Measurements from ENCODE around the gene HEXD.

The HEXD gene

GRCh38 chr17:82447876-82448275, 29.7 kb downstream of the HEXD start:
- H3K27ac ChIP-seq (ENCODE audit: low read depth, low read length) = no peak overlapping the region
- H3K79me2 ChIP-seq (ENCODE audit: control insufficient read depth, low read length) = peaks cover 40% of the 10 kb centered on the region
- peaks cover 64% of the 10 kb centered on the region for H3K36me3 ChIP-seq (ENCODE audit: control insufficient read depth, low read length)
- no peaks in the 10 kb centered on the region; the same call in 1 of the 2 replicates for H4K20me1 ChIP-seq (ENCODE audit: control insufficient read depth, insufficient read depth, low read depth, low read length)
- H3K4me3 ChIP-seq (ENCODE audit: low read length) = no peak overlapping the region
- H3K9me3 ChIP-seq (ENCODE audit: control insufficient read depth, insufficient read depth, low read length) = no peaks in the 10 kb centered on the region
- H3K9me2 ChIP-seq (replicated peaks; ENCODE audit: control insufficient read depth, low read length) = no peaks in the 10 kb centered on the region
- TF ChIP-seq, protein P1, sequence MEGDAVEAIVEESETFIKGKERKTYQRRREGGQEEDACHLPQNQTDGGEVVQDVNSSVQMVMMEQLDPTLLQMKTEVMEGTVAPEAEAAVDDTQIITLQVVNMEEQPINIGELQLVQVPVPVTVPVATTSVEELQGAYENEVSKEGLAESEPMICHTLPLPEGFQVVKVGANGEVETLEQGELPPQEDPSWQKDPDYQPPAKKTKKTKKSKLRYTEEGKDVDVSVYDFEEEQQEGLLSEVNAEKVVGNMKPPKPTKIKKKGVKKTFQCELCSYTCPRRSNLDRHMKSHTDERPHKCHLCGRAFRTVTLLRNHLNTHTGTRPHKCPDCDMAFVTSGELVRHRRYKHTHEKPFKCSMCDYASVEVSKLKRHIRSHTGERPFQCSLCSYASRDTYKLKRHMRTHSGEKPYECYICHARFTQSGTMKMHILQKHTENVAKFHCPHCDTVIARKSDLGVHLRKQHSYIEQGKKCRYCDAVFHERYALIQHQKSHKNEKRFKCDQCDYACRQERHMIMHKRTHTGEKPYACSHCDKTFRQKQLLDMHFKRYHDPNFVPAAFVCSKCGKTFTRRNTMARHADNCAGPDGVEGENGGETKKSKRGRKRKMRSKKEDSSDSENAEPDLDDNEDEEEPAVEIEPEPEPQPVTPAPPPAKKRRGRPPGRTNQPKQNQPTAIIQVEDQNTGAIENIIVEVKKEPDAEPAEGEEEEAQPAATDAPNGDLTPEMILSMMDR (IDR thresholded peaks at IDR 0.05; ENCODE audit: low read depth, low read length, poor library complexity, severe bottlenecking) = no peak
- TF ChIP-seq EZH2phosphoT487 (IDR thresholded peaks at IDR 0.05; ENCODE audit: borderline replicate concordance, low read length) = no peak
- no peaks in the 10 kb centered on the region for H3K27me3 ChIP-seq (ENCODE audit: control insufficient read depth, low read length)
- H3K4me1 ChIP-seq (ENCODE audit: control insufficient read depth, low read length) = peaks cover 27% of the 10 kb centered on the region
- H3F3A ChIP-seq (ENCODE audit: control insufficient read depth, insufficient read depth) = peaks cover 16% of the 10 kb centered on the region
- no peak overlapping the region for H3K4me2 ChIP-seq (ENCODE audit: low read length)

- TF ChIP-seq EZH2phosphoT487 (IDR thresholded peaks at IDR 0.05; ENCODE audit: borderline replicate concordance, low read length) = no peak
- TF ChIP-seq, protein P1 (IDR thresholded peaks at IDR 0.05; ENCODE audit: low read depth, low read length, poor library complexity, severe bottlenecking) = peak; percentile 20
- no peaks in the 10 kb centered on the region for H3K27me3 ChIP-seq (ENCODE audit: control insufficient read depth, low read length)
- peak overlapping the region; percentile 99 for H3K4me2 ChIP-seq (ENCODE audit: low read length)
- no peaks in the 10 kb centered on the region; the same call in 1 of the 2 replicates for H4K20me1 ChIP-seq (ENCODE audit: control insufficient read depth, insufficient read depth, low read depth, low read length)
- H3K27ac ChIP-seq (ENCODE audit: low read depth, low read length) = peak overlapping the region; percentile 99
- H3K9me3 ChIP-seq (ENCODE audit: control insufficient read depth, insufficient read depth, low read length) = no peaks in the 10 kb centered on the region
- H3K4me1 ChIP-seq (ENCODE audit: control insufficient read depth, low read length) = peaks cover 27% of the 10 kb centered on the region
- peak overlapping the region; percentile 96 for H3K4me3 ChIP-seq (ENCODE audit: low read length)
- peaks cover 40% of the 10 kb centered on the region for H3K79me2 ChIP-seq (ENCODE audit: control insufficient read depth, low read length)
- H3F3A ChIP-seq (ENCODE audit: control insufficient read depth, insufficient read depth) = peaks cover 16% of the 10 kb centered on the region
- H3K36me3 ChIP-seq (ENCODE audit: control insufficient read depth, low read length) = peaks cover 50% of the 10 kb centered on the region
- H3K9me2 ChIP-seq (replicated peaks; ENCODE audit: control insufficient read depth, low read length) = no peaks in the 10 kb centered on the region
Observed at GRCh38 chr17:82449131-82449882, 31.2 kb downstream of the HEXD start.

GRCh38 chr17:82449883-82450356, 31.8 kb downstream of the HEXD start:
- no peaks in the 10 kb centered on the region; the same call in 1 of the 2 replicates for H4K20me1 ChIP-seq (ENCODE audit: control insufficient read depth, insufficient read depth, low read depth, low read length)
- H3K36me3 ChIP-seq (ENCODE audit: control insufficient read depth, low read length) = peaks cover 43% of the 10 kb centered on the region
- H3K27ac ChIP-seq (ENCODE audit: low read depth, low read length) = peak overlapping the region; percentile 99
- no peak for TF ChIP-seq EZH2phosphoT487 (IDR thresholded peaks at IDR 0.05; ENCODE audit: borderline replicate concordance, low read length)
- TF ChIP-seq, protein P1 (IDR thresholded peaks at IDR 0.05; ENCODE audit: low read depth, low read length, poor library complexity, severe bottlenecking) = no peak
- H3K9me3 ChIP-seq (ENCODE audit: control insufficient read depth, insufficient read depth, low read length) = no peaks in the 10 kb centered on the region
- H3K9me2 ChIP-seq (replicated peaks; ENCODE audit: control insufficient read depth, low read length) = no peaks in the 10 kb centered on the region
- H3K79me2 ChIP-seq (ENCODE audit: control insufficient read depth, low read length) = peaks cover 40% of the 10 kb centered on the region
- peaks cover 27% of the 10 kb centered on the region for H3K4me1 ChIP-seq (ENCODE audit: control insufficient read depth, low read length)
- H3K4me3 ChIP-seq (ENCODE audit: low read length) = peak overlapping the region; percentile 96
- peak overlapping the region; percentile 99 for H3K4me2 ChIP-seq (ENCODE audit: low read length)
- no peaks in the 10 kb centered on the region for H3K27me3 ChIP-seq (ENCODE audit: control insufficient read depth, low read length)
- H3F3A ChIP-seq (ENCODE audit: control insufficient read depth, insufficient read depth) = peaks cover 16% of the 10 kb centered on the region
